ENCODE results near the gene ZNF30.
A peak's percentile ranks its signal among the peaks of the same experiment; 100 is the strongest.
"Not testable (repeated sequence)": the region's sequence is repeated elsewhere in the genome, so short reads cannot be mapped to it uniquely, and the experiment has no call there.

ZNF30 gene

GRCh38 chr19:34960940-34961679 lies 34.4 kb downstream of the ZNF30 start:
- DNase-seq: no peak

DNA sequence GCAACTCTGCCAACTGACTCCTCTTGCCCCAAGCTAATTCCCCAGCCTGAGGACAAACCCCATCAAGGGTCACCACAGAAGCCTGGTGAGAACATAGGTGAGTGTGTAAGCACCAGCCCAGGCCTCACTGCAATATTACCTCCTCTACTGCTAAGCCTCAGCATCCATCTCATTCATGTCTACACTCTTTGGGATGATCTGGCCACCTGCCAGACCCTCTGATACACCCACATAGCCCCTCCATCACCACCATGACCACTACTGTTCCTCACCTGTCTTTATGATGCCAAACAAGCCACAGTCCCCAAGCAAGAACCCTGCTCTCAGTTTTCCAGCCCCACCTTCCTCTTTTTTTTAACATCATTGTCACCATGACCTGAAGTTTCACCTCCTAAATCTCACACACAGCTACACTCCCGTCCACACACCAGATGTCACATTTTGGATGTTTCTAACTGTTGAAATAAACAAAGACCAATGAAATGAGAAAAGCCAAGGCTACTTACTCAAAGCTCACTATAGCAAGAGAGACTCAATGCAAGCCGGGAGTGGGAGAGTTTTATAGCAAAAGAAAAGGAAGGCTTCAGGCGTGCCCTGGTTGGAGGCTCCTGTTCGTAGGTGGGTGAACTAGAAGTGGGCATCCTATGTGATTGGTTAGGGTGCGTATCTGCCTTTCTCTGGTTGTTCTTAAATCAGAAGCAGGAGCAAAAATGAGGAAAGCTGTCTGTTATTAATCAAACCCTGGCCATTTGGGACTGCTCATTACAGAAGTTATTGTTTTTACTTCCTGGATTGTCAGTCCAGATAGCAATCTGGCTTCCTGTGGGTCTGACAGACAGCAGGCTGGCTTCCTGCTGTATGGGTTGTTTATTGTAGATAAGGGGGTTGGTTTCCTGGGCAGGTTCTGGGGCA lies 35.3 kb downstream of the ZNF30 start:
- no peak for DNase-seq

- DNase-seq: no peak
These were observed 36.2 kb downstream of the ZNF30 start for GRCh38 chr19:34962687-34963572.

- DNase-seq: peak; percentile 44
These were observed 37.1 kb downstream of the ZNF30 start, which contains the start of gene ZNF792 for GRCh38 chr19:34963573-34964406. ZNF792 (minus strand) TSS chr19:34964229; CDS start chr19:34963662, 567 bp downstream.

DNA sequence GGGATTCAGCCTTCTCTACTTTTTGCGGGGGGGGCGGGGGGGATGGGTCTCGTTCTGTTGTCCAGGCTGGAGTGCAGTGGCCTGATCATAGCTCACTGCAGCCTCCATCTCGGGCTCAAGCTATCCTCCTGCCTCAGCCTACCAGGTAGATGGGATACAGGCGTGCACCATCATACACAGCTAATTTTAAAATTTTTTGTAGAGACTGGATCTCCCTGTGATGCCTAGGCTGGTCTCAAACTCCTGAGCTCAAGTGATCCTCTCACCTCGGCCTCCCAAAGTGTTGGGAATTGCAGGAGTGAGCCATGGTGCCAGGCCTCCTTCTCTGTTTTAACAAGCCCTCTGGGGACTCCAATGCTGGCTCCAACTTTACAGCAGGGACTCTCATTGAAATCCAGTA lies 37.9 kb downstream of the ZNF30 start:
- no peak for DNase-seq

DNA sequence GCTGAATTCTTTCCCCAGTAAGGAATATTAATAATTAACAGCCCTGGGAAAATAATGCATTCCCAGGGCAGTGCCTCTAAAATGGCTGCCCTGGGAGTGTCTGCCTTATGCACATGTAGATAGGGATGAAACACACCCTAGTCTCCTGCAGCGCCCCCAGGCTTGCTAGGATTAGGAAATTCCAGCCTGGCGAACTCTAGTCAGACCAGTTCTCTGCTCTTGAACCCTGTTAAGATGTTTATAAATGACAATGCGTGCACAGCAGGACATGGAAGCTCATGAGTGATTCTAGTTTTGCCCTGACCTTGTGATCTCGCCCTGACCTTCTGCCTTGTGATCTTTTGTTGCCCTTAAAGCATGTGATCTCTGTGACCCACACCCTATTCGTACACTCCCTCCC lies 38.8 kb downstream of the ZNF30 start:
- DNase-seq: not testable (repeated sequence)

- DNase-seq: no peak
These were observed 40.8 kb downstream of the ZNF30 start for GRCh38 chr19:34967551-34967950.

DNA sequence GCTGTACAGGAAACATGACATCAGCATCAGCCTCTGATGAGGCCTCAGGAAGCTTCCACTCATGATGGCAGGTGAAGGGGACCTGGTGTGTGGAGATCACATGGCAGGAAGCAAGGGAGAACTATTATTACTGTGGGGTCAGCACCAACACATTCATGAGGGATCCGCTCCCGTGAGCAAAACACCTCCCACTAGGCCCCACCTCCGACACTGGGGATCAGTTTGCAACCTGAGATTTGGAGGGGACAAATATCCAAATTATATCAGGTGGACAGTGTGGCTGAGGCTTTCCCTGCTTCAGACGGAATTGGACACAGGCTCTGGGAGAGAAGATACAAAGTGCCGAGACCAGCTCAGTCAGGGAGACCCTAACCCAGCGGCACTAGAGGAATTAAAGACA lies 43.0 kb downstream of the ZNF30 start:
- DNase-seq: no peak

DNA sequence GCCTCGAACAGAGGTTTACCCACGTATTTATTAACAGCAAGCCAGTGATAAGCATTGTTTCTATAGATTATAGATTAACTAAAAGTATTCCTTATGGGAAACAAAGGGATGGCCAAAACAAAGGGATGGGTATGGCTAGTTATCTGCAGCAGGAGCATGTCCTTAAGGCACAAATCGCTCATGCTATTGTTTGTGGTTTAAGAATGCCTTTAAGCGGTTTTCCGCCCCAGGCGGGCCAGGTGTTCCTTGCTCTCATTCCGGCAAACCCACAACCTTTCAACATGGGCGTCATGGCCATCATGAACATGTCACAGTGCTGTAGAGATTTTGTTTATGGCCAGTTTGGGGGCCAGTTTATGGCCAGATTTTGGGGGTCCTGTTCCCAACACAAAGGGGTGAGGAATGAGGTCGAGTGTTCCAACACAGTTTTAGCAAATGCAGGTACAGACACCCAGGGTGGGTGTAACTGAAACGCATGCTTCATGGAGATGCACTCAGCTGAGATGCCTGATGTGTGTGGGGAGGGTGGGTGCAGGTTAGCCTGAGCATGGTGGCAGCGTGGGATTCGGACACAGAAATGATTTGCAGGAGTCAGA lies 43.6 kb downstream of the ZNF30 start:
- DNase-seq: not testable (repeated sequence)

GRCh38 chr19:34972163-34972705 lies 45.5 kb downstream of the ZNF30 start:
- DNase-seq: no peak

DNA sequence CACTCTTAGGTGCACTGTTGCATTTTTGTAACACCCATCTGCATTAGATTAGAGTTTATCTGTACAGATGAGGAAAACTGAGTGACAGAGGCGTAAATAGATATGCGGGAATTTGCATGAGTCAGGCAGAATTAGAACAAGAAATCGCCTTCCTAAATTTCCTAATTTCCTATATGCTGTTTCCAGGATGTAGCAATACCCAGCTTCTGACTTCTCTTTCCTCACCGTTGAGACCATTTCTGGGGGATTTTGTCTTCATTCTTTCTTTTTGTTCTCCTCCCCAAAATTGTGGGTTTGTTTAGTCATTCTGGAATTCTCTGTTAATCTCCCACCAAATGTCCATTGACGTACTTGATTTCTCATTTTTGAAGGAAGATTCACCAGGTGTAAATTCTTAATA lies 47.9 kb downstream of the ZNF30 start:
- peak; percentile 94 for DNase-seq

DNA sequence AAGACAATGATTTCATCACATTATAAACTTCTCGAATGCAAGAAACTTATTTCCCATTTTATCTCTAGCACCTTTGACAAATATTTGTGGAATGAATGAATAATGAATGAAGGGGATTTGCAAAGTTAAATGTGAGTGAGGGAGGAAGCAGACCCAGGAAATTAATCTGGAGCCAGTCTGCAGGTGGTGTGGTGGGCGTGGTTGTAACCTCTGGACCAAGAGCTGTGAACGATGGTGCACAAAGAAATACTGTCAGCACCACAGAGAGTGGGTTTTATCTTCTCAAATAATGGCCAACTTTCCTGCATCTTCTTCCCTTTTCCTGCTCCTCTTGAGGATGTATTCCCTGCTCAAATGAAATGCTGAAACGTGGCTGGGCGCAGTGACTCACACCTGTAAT lies 48.4 kb downstream of the ZNF30 start:
- DNase-seq: no peak

DNA sequence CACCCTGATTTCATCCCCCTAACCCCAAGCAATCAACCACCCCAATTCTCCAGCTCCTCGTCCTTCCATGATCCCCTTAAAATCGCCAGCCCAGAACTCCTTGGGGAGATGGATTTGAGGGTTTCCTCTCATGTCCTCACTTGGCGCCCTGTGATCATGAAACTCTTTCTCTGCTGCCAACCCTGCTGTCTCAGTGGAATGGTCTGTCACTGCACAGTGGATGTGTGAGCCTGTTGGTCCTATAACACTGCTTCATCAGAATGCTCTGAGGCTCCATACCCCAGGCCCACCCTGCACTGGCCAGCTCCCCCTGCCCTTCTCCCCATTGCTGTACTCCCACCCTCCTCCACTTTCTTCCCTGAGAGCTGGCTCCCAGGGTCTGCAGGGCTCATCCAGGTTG lies 49.9 kb downstream of the ZNF30 start:
- no peak for DNase-seq

DNA sequence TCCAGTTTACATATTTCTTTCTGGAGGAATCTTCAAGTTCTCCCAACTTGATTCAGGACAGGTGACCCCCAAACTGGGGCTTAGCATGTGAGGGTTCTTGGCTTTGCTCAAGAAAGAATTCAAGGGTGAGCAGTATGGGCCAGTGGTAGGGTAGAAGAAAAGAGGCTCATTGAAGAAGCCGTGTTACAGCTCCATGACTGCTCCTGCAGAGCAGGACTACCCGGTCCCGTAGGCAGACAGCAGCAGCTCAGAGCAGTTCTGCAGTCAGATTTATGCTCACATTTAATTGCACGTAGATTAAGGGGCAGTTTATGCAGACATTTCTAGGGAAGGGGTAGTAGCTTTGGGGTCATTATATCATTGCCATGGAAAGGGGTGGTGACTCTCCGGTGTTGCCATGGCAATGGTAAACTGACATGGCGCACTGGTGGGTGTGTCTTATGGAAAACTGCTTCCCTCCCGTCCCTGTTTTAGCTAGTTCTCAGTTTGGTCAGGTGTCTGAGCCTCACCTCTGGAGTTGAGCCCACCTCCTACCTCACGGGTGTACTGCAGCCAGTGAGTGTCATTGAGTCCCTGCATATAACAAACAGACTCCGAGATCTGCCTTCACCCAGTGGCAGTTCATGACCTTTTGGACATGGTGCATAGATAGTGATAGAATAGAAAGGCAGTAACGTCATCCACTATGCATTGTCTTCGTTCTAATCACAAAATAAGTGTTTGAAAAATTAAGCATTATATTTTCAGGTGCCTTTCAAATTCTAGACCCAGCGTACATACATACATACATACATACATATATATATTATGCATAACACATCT lies 53.3 kb downstream of the ZNF30 start:
- no peak for DNase-seq

DNA sequence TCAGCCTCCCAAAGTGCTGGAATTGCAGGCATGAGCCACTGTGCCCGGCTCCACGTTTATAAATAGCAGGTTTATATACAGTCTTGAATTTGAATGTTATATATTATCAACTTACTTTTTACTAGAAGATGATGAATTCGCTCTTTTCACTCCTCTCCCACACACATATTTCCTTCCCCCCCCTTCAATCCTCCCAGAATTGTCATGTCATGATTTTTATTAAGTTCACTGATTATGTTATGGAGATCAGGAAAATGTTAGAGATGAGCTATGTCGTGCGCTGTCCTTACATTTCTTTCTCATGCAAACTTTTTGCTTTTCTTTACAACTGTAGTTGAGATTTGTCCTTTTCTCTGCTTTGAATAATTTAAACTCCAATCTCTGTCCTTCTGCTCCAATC lies 55.6 kb downstream of the ZNF30 start:
- DNase-seq: no peak

DNA sequence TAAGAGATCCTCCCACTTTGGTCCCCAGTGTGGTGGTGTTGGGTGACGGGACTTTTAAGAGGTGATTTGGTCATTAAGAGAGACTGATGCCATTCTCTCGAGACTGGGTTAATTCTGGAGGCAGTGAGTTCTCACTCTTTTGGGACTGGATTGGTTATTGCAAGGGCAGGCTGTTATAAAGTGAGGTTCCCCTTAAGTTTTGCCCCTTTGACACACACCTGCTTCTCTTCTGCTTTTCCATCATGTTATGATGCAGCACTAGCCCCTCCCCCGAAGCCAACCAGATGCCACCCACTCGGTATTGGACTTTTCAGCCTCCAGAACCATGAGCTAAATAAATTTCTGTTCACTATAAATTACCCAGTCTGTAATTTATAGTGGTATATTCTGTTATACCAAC lies 57.1 kb downstream of the ZNF30 start:
- no peak for DNase-seq

DNA sequence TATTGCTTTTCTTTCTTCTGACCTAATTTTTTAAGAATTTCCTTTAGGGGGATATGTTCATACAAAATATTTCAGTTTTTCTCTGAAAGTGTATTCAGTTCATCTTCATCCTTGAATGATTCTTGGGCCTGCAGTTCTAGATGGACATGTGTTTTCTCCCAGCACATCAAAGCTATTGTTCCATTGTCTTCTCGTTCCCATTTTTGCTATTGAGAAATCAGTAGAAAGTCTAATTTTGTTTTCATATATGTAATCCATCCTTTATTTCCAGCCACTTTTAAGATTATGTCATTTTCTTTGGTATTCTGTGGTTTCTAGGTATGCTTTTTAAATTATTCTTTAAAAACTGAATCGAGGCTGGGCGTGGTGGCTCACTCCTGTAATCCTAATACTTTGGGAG lies 57.6 kb downstream of the ZNF30 start:
- no peak for DNase-seq

- DNase-seq: peak; percentile 66
These were observed 58.7 kb downstream of the ZNF30 start for GRCh38 chr19:34985249-34986022.

- no peak for DNase-seq
These were observed 61.4 kb downstream of the ZNF30 start for GRCh38 chr19:34988119-34988518.

GRCh38 chr19:34989298-34989697 lies 62.6 kb downstream of the ZNF30 start:
- peak; percentile 96 for DNase-seq
